Esophagus squamous epithelium (tissue), 4 donors: ENCODE data around the gene KPNA2.
"Not testable (repeated sequence)": the region's sequence is repeated elsewhere in the genome, so short reads cannot be mapped to it uniquely, and the experiment has no call there.

Source experiments
- POLR2A ChIP-seq, 4 donors: fragments of 450-650 bp; IDR thresholded peaks; one replicate each; pipeline ENCODE4 v1.6.1; 2017; ENCODE audit warnings: antibody characterized with exemption in 4 of 4, mild to moderate bottlenecking in 4 of 4, moderate library complexity in 3 of 4
- TF ChIP-seq, protein P1 (sequence below), 6 experiments: fragments of 450-650 bp in 4 of 6; fragments of 200-600 bp in 2 of 6; sonication (generic) in 2 of 6; IDR thresholded peaks; one replicate each; pipeline ENCODE4 v1.5.1; 2016 to 2019; ENCODE audit warnings: antibody characterized with exemption in 6 of 6, mild to moderate bottlenecking in 4 of 6, moderate library complexity in 4 of 6

DNA sequence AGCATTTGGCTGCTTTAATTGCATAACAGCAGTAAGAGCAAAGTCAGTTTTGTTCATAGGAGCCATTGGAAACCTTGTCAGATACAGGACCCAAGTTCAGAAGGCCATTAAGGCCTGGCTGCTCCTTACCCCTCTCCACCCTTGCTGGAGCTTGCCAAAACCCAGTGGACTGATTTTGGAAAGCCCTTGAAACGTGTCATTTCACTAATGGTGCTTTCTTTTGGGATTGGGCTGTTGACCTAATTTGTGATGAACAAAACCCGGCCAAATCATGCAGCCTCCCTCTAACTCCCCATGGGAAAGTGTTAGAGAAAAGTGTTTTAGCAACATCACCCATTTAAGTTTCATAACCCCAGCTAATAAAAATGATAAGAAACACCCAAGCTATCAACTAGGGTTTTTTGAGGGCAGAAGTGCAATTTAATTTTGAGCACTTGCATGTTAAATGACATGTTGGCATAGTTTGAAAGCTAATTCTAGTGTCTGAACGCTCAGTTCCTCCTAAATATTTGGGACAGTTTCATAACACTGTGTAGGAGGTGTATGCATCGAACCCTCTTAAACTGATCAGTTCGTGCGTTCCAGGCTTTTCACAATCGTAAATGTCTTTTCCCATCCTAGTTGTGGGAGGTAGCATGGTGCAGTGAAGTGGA is 12.5 kb downstream of the KPNA2 start:
- TF ChIP-seq, protein P1, sequence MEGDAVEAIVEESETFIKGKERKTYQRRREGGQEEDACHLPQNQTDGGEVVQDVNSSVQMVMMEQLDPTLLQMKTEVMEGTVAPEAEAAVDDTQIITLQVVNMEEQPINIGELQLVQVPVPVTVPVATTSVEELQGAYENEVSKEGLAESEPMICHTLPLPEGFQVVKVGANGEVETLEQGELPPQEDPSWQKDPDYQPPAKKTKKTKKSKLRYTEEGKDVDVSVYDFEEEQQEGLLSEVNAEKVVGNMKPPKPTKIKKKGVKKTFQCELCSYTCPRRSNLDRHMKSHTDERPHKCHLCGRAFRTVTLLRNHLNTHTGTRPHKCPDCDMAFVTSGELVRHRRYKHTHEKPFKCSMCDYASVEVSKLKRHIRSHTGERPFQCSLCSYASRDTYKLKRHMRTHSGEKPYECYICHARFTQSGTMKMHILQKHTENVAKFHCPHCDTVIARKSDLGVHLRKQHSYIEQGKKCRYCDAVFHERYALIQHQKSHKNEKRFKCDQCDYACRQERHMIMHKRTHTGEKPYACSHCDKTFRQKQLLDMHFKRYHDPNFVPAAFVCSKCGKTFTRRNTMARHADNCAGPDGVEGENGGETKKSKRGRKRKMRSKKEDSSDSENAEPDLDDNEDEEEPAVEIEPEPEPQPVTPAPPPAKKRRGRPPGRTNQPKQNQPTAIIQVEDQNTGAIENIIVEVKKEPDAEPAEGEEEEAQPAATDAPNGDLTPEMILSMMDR (IDR thresholded peaks at IDR 0.05) = not testable (repeated sequence)
- TF ChIP-seq POLR2A (IDR thresholded peaks at IDR 0.05) = not testable (repeated sequence)
